ENCODE data around the gene CEACAM5. TPM values are rescaled to one million over a fixed set of nuclear protein-coding genes. Genes with fewer than 3 reads are reported as not detected.
A peak's percentile ranks its signal among the peaks of the same experiment; 100 is the strongest.
"Not testable (repeated sequence)": the region's sequence is repeated elsewhere in the genome, so short reads cannot be mapped to it uniquely, and the experiment has no call there.

Gene CEACAM5
- total RNA-seq, 1 experiment from 2014 or later: not detected

GRCh38 chr19:41739361-41739760 lies 30.9 kb downstream of the CEACAM5 start:
- H3K9me2 ChIP-seq (replicated peaks; ENCODE audit: insufficient read depth, low read length): no peaks in the 10 kb centered on the region
- no peak overlapping the region for H2AFZ ChIP-seq (ENCODE audit: low read length)
- no peak overlapping the region for H3K9ac ChIP-seq (ENCODE audit: low read length)
- H3K79me2 ChIP-seq (ENCODE audit: low read length): no peaks in the 10 kb centered on the region
- DNase-seq: no peak
- H3K4me3 ChIP-seq (ENCODE audit: low read length): no peak overlapping the region
- no peaks in the 10 kb centered on the region for H3K36me3 ChIP-seq (ENCODE audit: insufficient read depth, low read length)
- H3K27me3 ChIP-seq (ENCODE audit: low read length): no peaks in the 10 kb centered on the region
- no peak overlapping the region for H3K4me2 ChIP-seq (ENCODE audit: low read depth, low read length, poor library complexity, severe bottlenecking)
- H4K20me1 ChIP-seq (ENCODE audit: insufficient read depth, low read depth, low read length): no peaks in the 10 kb centered on the region
- no peaks in the 10 kb centered on the region for H3K4me1 ChIP-seq (ENCODE audit: low read length)
- H3K9me3 ChIP-seq (ENCODE audit: low read length): no peaks in the 10 kb centered on the region
- H3K27ac ChIP-seq (ENCODE audit: low read length): no peak overlapping the region

GRCh38 chr19:41740415-41741243 lies 32.2 kb downstream of the CEACAM5 start:
- Histone ChIP-seq H3K4me3 (ENCODE audit: low read length) (no peak overlapping the region), H3K27me3 (ENCODE audit: low read length) (no peaks in the 10 kb centered on the region), H3K36me3 (ENCODE audit: insufficient read depth, low read length) (no peaks in the 10 kb centered on the region), H3K9ac (ENCODE audit: low read length) (no peak overlapping the region), H3K4me1 (ENCODE audit: low read length) (no peaks in the 10 kb centered on the region), H4K20me1 (ENCODE audit: insufficient read depth, low read depth, low read length) (no peaks in the 10 kb centered on the region), H3K9me3 (ENCODE audit: low read length) (no peaks in the 10 kb centered on the region), H3K79me2 (ENCODE audit: low read length) (no peaks in the 10 kb centered on the region), H3K9me2 (replicated peaks; ENCODE audit: insufficient read depth, low read length) (no peaks in the 10 kb centered on the region), H3K27ac (ENCODE audit: low read length) (no peak overlapping the region), H3K4me2 (ENCODE audit: low read depth, low read length, poor library complexity, severe bottlenecking) (no peak overlapping the region), H2AFZ (ENCODE audit: low read length) (no peak overlapping the region)
- no peak for DNase-seq

GRCh38 chr19:41741244-41741554 lies 32.8 kb downstream of the CEACAM5 start:
- Histone ChIP-seq H4K20me1 (ENCODE audit: insufficient read depth, low read depth, low read length) (no peaks in the 10 kb centered on the region), H3K27me3 (ENCODE audit: low read length) (no peaks in the 10 kb centered on the region), H3K79me2 (ENCODE audit: low read length) (no peaks in the 10 kb centered on the region), H3K9ac (ENCODE audit: low read length) (no peak overlapping the region), H3K4me2 (ENCODE audit: low read depth, low read length, poor library complexity, severe bottlenecking) (no peak overlapping the region), H3K9me3 (ENCODE audit: low read length) (no peaks in the 10 kb centered on the region), H3K36me3 (ENCODE audit: insufficient read depth, low read length) (no peaks in the 10 kb centered on the region), H3K4me3 (ENCODE audit: low read length) (no peak overlapping the region), H3K4me1 (ENCODE audit: low read length) (no peaks in the 10 kb centered on the region), H3K9me2 (replicated peaks; ENCODE audit: insufficient read depth, low read length) (no peaks in the 10 kb centered on the region), H3K27ac (ENCODE audit: low read length) (no peak overlapping the region), H2AFZ (ENCODE audit: low read length) (no peak overlapping the region)
- DNase-seq: no peak

- no peak overlapping the region for H3K4me3 ChIP-seq (ENCODE audit: low read length)
- no peaks in the 10 kb centered on the region for H3K9me2 ChIP-seq (replicated peaks; ENCODE audit: insufficient read depth, low read length)
- H3K27me3 ChIP-seq (ENCODE audit: low read length): no peaks in the 10 kb centered on the region
- no peaks in the 10 kb centered on the region for H3K79me2 ChIP-seq (ENCODE audit: low read length)
- H3K4me2 ChIP-seq (ENCODE audit: low read depth, low read length, poor library complexity, severe bottlenecking): no peak overlapping the region
- no peaks in the 10 kb centered on the region for H3K4me1 ChIP-seq (ENCODE audit: low read length)
- no peak overlapping the region for H2AFZ ChIP-seq (ENCODE audit: low read length)
- no peaks in the 10 kb centered on the region for H3K36me3 ChIP-seq (ENCODE audit: insufficient read depth, low read length)
- no peaks in the 10 kb centered on the region for H4K20me1 ChIP-seq (ENCODE audit: insufficient read depth, low read depth, low read length)
- H3K9ac ChIP-seq (ENCODE audit: low read length): no peak overlapping the region
- H3K9me3 ChIP-seq (ENCODE audit: low read length): no peaks in the 10 kb centered on the region
- H3K27ac ChIP-seq (ENCODE audit: low read length): no peak overlapping the region
- DNase-seq: no peak
Measured at GRCh38 chr19:41744850-41745249, 36.4 kb downstream of the CEACAM5 start.

GRCh38 chr19:41745756-41746155 lies 37.3 kb downstream of the CEACAM5 start:
- Histone ChIP-seq H3K4me2 (ENCODE audit: low read depth, low read length, poor library complexity, severe bottlenecking) (no peak overlapping the region), H2AFZ (ENCODE audit: low read length) (no peak overlapping the region), H3K79me2 (ENCODE audit: low read length) (no peaks in the 10 kb centered on the region), H3K9ac (ENCODE audit: low read length) (no peak overlapping the region), H3K4me3 (ENCODE audit: low read length) (no peak overlapping the region), H3K27ac (ENCODE audit: low read length) (no peak overlapping the region), H3K9me2 (replicated peaks; ENCODE audit: insufficient read depth, low read length) (no peaks in the 10 kb centered on the region), H3K36me3 (ENCODE audit: insufficient read depth, low read length) (no peaks in the 10 kb centered on the region), H3K4me1 (ENCODE audit: low read length) (no peaks in the 10 kb centered on the region; the same call in 1 of the 2 replicates), H3K9me3 (ENCODE audit: low read length) (no peaks in the 10 kb centered on the region), H3K27me3 (ENCODE audit: low read length) (no peaks in the 10 kb centered on the region), H4K20me1 (ENCODE audit: insufficient read depth, low read depth, low read length) (no peaks in the 10 kb centered on the region)
- DNase-seq: no peak

GRCh38 chr19:41746593-41747227 lies 38.3 kb downstream of the CEACAM5 start:
- no peak overlapping the region for H3K9ac ChIP-seq (ENCODE audit: low read length)
- H3K36me3 ChIP-seq (ENCODE audit: insufficient read depth, low read length): no peaks in the 10 kb centered on the region
- no peaks in the 10 kb centered on the region; the same call in 1 of the 2 replicates for H3K4me1 ChIP-seq (ENCODE audit: low read length)
- H3K9me3 ChIP-seq (ENCODE audit: low read length): no peaks in the 10 kb centered on the region
- no peak overlapping the region for H3K4me2 ChIP-seq (ENCODE audit: low read depth, low read length, poor library complexity, severe bottlenecking)
- no peaks in the 10 kb centered on the region for H3K9me2 ChIP-seq (replicated peaks; ENCODE audit: insufficient read depth, low read length)
- H4K20me1 ChIP-seq (ENCODE audit: insufficient read depth, low read depth, low read length): no peaks in the 10 kb centered on the region
- H3K27ac ChIP-seq (ENCODE audit: low read length): no peak overlapping the region
- no peaks in the 10 kb centered on the region for H3K79me2 ChIP-seq (ENCODE audit: low read length)
- H3K27me3 ChIP-seq (ENCODE audit: low read length): no peaks in the 10 kb centered on the region
- DNase-seq: peak; percentile 79
- no peak overlapping the region for H2AFZ ChIP-seq (ENCODE audit: low read length)
- H3K4me3 ChIP-seq (ENCODE audit: low read length): no peak overlapping the region

- Histone ChIP-seq H3K36me3 (ENCODE audit: insufficient read depth, low read length) (no peaks in the 10 kb centered on the region), H3K4me3 (ENCODE audit: low read length) (no peak overlapping the region)
Measured at GRCh38 chr19:41748012-41748411, 39.6 kb downstream of the CEACAM5 start.

GRCh38 chr19:41750248-41751134 lies 42.1 kb downstream of the CEACAM5 start:
- not testable (repeated sequence) for H3K36me3 ChIP-seq (ENCODE audit: insufficient read depth, low read length); DNase-seq; H3K4me2 ChIP-seq (ENCODE audit: low read depth, low read length, poor library complexity, severe bottlenecking); H3K4me3 ChIP-seq (ENCODE audit: low read length); H3K9me2 ChIP-seq (replicated peaks; ENCODE audit: insufficient read depth, low read length); H2AFZ ChIP-seq (ENCODE audit: low read length); H3K27me3 ChIP-seq (ENCODE audit: low read length); H4K20me1 ChIP-seq (ENCODE audit: insufficient read depth, low read depth, low read length); H3K9me3 ChIP-seq (ENCODE audit: low read length); H3K27ac ChIP-seq (ENCODE audit: low read length); H3K79me2 ChIP-seq (ENCODE audit: low read length); H3K9ac ChIP-seq (ENCODE audit: low read length); H3K4me1 ChIP-seq (ENCODE audit: low read length)

More at GRCh38 chr19:41748012-41748411, 39.6 kb downstream of the CEACAM5 start:
- no peaks in the 10 kb centered on the region for H3K27me3 ChIP-seq (ENCODE audit: low read length)
- 0 out of 2 replicates have a peak, but pooled peaks cover 4% of the 10 kb centered on the region for H4K20me1 ChIP-seq (ENCODE audit: insufficient read depth, low read depth, low read length)
- H2AFZ ChIP-seq (ENCODE audit: low read length): no peak overlapping the region
- H3K79me2 ChIP-seq (ENCODE audit: low read length): no peaks in the 10 kb centered on the region
- no peak overlapping the region for H3K9ac ChIP-seq (ENCODE audit: low read length)
- H3K4me1 ChIP-seq (ENCODE audit: low read length): no peaks in the 10 kb centered on the region; the same call in 1 of the 2 replicates
- H3K27ac ChIP-seq (ENCODE audit: low read length): no peak overlapping the region
- H3K4me2 ChIP-seq (ENCODE audit: low read depth, low read length, poor library complexity, severe bottlenecking): no peak overlapping the region
- H3K9me3 ChIP-seq (ENCODE audit: low read length): no peaks in the 10 kb centered on the region
- DNase-seq: no peak
- no peaks in the 10 kb centered on the region for H3K9me2 ChIP-seq (replicated peaks; ENCODE audit: insufficient read depth, low read length)
